HG02970 (cell line): ENCODE measurements around the gene LSMEM2.
"Not testable (repeated sequence)": the region's sequence is repeated elsewhere in the genome, so short reads cannot be mapped to it uniquely, and the experiment has no call there.

Source experiments
- ATAC-seq: cut with Tn5 transposase; IDR thresholded peaks from one replicate; pipeline ENCODE4 v1.9.1; 2021; ENCODE audit warnings: mild to moderate bottlenecking, moderate library complexity, moderate number of reproducible peaks; ENCODE audit not compliant: unreplicated experiment, low FRiP score

Gene LSMEM2

DNA sequence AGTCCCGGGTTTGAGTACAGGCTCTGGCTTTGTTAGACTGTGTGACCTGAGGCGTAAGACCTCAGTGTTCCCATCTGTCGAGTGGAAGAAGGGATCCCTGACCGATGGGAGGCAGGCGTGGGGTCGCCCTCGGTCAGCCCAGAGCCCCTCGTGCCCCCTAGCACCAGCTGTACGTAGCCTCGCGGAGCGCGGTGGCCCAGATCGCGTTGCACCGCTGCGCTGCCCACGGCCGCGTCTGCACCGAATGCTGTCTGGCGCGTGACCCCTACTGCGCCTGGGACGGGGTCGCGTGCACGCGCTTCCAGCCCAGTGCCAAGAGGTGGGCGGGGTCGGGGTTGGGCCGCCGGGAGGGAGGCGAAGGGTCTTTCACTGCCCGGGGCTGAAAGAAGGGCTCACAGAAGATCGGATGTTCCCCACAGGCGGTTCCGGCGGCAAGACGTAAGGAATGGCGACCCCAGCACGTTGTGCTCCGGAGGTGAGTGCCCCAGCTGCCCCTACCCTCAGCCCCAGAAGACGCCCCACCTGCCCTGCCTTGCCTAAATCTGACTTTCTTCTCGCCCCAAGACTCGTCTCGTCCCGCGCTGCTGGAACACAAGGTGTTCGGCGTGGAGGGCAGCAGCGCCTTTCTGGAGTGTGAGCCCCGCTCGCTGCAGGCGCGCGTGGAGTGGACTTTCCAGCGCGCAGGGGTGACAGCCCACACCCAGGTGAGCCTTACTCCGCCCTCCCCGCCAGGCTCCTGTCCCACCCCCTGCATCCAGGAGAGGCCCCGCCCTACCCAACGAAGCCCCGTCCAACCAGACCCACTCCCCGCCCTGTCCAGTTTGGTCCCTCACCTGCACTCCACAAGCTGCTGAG lies 3.5 kb upstream of the LSMEM2 start:
- ATAC-seq: no peak

DNA sequence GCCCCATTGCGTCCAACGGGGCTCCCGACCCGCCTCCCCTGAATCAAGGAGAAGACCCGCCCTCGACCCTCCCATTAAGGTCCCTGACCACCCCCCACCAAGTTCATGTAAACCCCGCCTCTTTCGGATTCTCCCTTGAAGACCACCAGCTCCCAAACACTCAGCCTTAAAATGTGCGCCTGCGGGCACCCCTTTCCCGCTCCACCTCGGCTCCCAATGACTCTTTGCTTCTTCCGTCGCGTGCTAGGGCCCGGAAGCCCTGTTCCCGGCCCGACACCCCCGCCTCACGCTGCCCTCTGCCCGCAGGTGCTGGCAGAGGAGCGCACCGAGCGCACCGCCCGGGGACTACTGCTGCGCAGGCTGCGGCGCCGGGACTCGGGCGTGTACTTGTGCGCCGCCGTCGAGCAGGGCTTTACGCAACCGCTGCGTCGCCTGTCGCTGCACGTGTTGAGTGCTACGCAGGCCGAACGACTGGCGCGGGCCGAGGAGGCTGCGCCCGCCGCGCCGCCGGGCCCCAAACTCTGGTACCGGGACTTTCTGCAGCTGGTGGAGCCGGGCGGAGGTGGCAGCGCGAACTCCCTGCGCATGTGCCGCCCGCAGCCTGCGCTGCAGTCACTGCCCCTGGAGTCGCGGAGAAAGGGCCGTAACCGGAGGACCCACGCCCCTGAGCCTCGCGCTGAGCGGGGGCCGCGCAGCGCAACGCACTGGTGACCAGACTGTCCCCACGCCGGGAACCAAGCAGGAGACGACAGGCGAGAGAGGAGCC lies 2.7 kb upstream of the LSMEM2 start:
- no peak for ATAC-seq

DNA sequence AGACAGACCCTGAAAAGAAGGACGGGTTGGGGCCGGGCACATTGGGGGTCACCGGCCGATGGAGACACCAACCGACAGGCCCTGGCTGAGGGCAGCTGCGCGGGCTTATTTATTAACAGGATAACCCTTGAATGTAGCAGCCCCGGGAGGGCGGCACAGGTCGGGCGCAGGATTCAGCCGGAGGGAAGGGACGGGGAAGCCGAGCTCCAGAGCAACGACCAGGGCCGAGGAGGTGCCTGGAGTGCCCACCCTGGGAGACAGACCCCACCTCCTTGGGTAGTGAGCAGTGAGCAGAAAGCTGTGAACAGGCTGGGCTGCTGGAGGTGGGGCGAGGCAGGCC lies 2.2 kb upstream of the LSMEM2 start:
- ATAC-seq: no peak

DNA sequence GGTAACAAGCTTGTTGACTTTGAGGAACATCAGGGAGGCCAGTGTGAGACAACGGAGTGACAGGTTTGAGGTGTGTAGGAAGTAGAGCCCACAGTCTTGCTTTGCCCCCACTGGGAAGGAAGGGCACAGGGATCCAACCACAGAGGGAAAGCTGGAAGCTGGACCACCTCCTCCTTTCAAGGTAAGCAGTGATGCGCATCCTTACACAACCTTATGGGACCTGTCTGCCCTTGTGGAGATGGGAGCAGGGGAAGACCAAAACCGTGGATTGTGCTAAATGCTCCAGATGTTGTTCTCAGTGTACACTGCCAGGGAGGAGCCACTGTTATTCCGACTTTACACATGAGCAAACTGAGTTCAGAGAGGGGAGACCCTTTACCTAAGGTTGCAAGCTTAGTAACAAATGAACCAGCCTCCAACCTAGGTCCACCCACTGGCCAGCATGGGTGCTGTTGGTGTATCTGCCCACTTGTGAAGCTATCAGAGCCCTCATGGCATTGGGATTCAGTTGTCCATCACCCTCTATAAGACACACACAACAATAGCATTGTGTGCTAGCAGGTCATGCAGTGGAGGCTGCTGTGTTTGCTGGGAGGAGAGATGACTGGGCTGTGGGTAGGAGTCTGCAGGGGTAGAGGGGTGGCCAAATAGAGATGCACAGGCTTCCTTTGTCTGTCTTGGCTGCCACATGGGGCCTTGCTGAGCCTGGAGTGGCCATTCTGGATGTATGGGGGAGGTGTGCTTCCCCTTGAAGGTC lies 586 bp upstream of the LSMEM2 start:
- no peak for ATAC-seq

DNA sequence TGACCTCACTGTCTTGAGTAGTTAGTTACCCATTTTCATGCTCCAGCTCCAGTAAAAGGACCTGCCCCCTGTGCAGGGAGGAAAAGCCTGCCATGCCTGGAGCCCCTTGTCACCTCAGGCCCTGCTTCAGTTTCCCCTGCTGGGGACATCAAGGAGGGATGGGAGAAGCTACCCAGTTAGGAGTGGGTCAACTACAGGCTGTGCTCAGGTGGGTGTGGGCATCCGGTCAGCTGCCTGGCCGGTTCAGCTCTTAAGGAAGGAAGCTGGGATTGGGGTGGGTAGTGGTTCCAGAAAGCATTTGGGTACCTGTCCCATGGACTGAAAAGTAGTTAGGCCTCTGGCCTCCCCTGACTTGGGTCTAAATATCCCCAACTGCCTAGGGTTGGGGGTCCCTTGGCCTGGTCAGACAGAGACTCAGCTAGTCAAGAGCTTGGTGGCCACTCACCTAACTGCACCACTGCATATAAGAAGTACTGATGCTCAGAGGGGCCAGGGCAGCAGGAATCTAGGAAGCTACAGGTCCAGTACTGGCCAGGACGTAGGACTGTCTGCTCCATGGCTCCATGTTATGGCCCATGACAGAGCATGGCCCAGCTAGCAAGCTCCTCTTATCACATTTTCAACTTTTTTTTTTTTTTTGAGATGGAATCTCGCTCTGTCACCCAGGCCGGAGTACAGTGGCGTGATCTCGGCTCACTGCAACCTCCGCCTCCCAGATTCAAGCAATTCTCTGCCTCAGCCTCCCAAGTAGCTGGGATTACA lies 549 bp downstream of the LSMEM2 start:
- ATAC-seq: no peak

DNA sequence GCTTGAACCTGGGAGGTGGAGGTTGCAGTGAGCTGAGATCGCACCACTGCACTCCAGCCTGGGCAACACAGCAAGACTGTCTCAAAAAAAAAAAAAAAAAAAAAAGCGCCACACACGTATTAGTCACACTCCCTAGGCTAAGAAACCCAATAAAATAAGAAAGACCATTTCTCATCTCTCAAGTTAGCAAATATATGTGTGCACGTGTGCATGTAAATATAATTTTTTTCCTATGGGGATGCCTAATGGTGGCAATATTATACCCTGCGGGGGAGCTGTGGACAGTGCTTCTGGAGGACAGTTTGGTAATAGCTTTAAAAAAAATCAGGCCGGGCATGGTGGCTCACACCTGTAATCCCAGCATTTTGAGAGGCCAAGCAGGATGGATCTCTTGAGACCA lies 5.2 kb downstream of the LSMEM2 start:
- not testable (repeated sequence) for ATAC-seq

DNA sequence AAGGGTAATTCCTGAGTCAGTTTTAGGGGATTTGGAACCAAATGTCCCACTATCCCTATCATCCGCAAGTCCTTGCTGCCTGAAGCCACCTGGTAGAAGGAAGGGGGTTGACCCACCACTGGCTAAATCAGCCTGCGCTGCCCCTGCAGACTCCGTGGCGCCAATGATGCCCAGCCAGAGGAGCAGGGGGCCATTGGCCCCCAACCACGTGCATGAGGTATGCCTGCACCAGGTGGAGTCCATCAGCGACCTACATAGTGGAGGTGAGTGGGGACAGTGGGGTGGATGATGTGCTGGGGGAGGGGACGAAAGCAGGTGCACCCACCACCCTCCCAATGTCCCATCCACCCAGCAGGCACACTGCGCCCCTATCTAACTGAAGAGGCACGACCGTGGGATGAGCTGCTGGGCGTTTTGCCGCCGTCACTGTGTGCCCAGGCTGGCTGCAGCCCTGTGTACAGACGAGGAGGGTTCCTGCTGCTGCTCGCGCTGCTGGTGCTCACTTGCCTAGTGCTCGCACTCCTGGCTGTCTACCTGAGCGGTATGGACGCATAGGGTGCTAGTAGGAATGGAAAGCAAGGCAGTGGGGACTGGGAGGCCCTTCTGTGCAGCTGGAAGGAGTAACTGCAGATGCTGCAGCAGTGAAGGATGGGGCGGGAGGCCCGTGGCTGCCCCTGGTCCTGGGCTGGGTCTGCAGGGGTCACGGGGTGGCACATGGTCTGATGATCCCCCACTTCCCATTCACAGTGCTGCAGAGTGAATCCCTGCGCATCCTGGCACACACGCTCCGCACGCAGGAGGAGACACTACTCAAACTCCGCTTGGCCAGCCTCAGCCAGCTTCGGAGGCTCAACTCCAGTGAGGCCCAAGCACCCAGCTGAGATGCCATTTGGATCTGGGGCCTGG lies 7.7 kb downstream of the LSMEM2 start:
- ATAC-seq: no peak

DNA sequence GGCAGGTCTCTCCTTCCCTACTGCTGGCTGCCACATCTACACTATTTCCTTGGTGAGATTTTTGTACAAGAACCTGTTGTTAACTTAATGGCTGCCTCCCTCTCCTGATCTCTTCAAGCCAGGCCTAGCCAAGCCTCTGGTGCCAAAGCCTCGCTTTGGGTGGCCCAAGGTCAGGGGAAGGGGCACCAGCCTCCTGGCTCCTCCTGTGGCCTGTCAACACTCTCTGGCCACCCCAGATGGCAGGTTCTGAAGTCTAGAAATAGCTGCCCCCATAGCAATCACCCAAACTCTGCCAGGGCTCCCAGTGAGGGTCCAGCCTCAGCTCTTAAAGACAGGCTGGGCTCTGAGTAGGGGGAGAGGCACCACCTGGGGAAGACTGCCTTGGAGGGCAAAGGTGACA lies 8.4 kb downstream of the LSMEM2 start:
- ATAC-seq: no peak

DNA sequence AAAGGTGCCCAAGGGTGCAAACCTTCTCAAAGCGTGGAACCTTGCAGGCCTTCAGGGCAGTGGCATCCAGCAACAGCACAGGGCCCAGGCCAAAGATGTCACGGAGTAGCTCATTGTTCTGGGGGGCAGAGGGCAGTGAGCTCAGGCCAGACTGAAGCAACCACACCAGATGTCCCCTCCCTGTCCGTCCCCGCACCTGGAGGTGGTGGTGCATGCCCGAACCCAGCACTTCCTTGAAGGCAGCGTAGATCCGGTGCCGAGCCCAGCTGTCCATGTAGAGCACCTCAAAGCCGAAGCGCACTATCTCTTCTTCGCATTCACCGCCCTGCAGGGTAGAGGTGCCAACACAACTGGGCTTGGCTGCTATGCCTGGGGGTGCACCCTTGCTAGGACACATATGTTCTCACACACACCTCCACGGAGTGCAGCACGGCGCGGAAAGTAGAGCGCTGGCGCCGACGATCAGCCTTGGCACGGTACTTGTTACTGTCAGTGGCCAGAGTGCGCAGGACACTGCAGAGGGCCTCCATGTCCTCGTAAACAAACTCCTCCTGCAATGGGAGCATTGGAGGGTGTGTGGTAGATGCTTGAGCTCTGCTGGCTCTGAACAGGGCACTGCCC lies 9.6 kb downstream of the LSMEM2 start:
- no peak for ATAC-seq

DNA sequence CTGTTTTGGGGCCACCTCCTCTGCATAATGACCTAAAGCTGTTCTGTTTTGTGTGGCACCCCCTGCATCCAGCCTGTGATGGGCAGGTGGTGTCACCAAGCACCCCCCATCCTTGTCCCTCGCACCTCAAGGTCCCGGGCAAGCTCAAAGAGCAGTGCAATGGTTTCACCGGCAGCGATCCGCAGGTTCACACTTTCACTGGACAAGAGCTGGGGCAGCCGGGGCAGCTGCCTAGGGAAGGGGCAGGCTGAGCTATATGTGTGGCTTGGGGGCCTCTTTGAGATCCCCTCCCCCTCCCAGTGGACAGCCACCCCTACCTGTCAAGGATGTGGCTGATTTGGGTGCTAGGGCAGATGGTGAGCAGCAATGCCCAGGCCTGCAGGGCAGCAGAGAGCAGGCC lies 10.2 kb downstream of the LSMEM2 start:
- no peak for ATAC-seq

DNA sequence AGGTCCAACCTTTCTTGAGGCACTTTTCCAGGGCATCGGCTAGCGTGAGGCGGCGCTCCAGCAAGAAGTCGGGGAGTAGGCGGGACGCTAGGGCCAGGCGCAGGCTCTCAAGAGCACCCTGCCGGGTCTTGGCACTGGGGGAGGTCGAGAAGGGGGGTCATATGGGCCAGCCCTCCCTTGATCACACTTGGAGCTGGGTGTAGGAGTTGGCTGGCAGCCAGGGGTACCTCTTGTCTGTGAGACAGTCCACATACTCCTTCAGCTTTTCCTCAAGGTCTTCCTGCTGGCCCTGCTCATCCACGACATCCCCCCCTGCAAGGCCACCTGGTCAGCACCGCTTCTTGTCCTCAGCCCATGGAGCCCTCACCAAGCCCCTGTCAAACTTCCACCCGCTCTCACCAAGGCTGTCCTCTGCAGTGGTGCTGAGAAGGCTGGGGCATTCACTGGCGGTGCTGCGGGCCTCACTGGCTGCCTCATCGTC lies 11.3 kb downstream of the LSMEM2 start:
- ATAC-seq: no peak

DNA sequence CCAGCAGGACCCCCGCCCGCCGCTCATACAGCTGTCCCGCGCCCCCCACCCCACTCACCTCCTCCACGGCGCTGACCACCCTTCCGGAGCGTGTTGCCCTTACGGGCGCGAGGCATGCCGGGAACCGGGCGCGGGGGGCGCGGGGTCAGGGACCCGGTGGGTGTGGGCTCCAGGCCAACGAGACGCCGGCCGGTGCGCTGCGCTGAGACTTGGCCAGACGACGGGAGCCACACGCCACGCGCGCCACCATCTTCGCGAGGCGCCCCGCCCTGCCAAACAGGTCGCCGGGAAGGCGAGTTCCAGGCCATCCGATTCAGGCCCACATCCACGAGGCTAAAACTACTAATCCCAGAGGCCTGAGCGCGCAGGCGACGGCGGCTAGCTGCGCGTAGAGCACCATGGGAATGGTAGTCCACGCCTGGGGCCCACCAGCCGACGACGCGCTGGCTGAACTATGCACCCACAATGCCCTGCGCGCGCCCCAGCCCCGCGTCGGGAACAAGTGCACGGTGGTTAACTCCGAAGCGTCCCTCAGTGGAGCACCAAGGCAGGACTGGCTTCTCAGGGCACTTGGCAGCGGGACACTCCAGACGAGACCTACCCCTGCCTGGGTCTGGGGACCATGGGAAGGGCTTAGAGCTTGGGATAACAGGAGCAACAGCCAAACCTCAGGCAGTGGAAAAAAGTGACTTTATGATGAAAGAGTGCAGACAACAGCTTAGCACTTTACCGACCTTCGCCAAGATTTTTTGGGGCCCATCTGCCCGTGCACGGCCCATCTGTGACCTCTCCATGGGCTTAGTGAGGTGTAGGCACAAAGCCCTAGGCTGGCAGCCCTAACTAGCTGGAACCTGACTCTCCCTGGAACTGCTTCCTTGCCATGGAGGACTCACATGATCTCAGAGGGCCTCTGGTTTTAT lies 13.5 kb downstream of the LSMEM2 start, which contains the start of gene IFRD2:
Gene IFRD2 (minus strand): TSS at position 271 of the 920 bp plus-strand sequence. CDS start 155 bp downstream, at position 116.
- peak; percentile 92 for ATAC-seq

DNA sequence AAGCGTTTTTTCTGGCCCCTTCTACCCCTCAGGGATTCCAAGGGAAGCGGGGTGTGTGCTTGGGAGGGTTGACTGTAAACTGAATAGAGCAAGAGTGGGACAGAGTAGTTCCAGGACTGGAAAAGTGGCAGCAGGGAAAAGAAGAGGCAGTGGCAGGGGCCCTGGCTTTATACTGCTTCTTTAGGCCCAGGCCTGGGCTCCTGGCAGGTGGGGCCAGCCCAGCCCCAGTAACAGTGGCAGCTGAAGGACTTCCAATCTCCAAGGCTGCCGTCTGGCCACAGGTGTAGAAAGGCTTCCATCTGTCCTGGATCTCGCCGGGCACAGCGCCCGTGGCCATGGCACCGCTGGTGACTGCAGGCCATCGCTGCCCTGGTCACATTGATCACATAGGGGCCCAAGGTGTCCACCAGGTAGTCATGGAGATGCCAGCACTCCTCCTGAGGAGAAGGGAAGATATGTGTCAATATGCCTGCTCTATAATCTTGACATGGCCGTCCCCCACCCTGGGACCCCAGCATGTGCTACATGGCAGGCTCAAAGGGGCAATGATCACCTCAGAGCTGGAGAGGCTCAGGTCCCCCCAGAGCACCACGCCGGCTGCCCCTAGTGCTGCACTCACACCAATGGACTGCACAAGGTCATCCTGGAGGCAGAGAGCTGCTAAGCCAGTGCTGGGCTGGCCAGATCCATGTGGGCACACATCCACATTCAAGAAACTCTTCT lies 14.4 kb downstream of the LSMEM2 start:
- no peak for ATAC-seq

DNA sequence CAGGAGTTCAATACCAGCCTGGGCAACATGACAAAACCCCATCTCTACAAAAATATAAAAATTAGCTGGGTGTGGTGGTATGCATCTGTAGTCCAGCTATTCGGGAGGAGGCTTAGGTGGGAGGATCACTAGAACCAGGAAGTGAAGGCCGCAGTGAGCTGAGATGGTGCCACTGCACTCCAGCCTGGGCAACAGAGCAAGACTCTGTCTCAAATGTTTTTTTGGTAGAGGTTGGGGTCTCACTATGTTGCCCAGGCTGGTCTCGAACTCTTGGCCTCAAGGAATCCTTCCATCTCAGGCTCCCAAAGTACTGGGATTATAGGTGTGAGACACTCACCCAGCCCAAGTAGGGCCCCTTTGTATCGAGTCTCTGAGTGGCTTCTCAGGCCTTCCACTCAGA lies 15.2 kb downstream of the LSMEM2 start:
- ATAC-seq: no peak

DNA sequence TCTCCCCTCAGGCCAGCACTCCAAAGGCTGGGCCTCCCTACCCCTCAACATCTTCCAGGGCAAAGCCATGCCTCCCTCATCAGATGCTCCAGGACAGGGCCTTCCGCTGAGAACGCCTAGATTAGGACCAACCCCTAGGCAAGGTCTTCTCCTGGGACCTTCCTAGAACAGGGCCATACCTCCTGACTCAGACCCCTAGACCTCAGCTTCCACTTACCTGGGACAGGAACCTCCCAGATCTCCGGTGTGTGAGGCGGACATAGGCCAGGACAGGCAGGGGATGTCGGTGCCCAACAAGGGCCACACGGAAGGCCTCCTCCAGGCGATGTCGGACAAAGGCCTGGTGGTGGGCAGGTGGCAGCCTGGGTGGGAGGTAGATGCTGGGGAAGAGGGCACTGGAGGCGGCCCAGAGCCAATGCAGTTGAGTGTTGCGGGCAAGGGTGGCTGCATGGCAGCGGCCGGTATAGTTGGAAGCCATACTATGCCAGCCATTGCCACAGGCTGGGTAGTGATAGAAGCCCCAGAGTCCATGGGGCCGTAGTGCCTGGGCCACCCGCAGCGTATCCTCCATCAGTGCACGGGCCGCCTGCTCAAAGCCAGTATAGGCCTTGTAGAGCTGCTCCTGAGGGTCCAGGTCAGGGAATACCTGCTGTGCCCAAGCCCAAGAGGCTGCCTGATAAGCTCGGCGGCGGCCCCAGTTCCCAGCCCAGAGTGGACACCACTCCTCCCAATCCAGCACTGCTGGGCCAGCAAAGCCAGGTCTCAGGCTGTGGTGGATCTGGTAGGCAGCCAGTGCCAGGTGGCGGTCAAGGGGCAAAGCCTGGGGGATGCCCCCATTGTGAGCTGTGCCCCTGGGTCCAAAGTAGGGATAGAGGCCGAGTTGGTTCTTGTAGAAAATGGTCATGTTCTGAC lies 15.9 kb downstream of the LSMEM2 start:
- ATAC-seq: no peak
